ENCODE data around the gene TERT. TPM values are rescaled to one million over a fixed set of nuclear protein-coding genes. Genes with fewer than 3 reads are reported as not detected.
"Not testable (repeated sequence)": the region's sequence is repeated elsewhere in the genome, so short reads cannot be mapped to it uniquely, and the experiment has no call there.

TERT gene
- total RNA-seq, 4 donors from 2014 or later: not detected

GRCh38 chr5:1336749-1337488 lies 42.1 kb upstream of the TERT start:
- peaks cover 89% of the 10 kb centered on the region for H3K36me3 ChIP-seq
- 91% methylated on average over 16 of the region's 22 CpGs for WGBS

GRCh38 chr5:1336106-1336561 lies 41.3 kb upstream of the TERT start:
- H3K9me3 ChIP-seq: no peaks in the 10 kb centered on the region
- no peak overlapping the region for H3K4me3 ChIP-seq
- no peak for DNase-seq (ENCODE audit: low spot score in 2 of 2)
- H3K4me1 ChIP-seq: peaks cover 17% of the 10 kb centered on the region
- peaks cover 89% of the 10 kb centered on the region for H3K36me3 ChIP-seq
- H3K27ac ChIP-seq: no peak overlapping the region
- TF ChIP-seq EP300 (IDR thresholded peaks at IDR 0.05) (no peak), POLR2AphosphoS5 (IDR thresholded peaks at IDR 0.05) (no peak), POLR2A (IDR thresholded peaks at IDR 0.05) (no peak)
- TF ChIP-seq, protein P1, sequence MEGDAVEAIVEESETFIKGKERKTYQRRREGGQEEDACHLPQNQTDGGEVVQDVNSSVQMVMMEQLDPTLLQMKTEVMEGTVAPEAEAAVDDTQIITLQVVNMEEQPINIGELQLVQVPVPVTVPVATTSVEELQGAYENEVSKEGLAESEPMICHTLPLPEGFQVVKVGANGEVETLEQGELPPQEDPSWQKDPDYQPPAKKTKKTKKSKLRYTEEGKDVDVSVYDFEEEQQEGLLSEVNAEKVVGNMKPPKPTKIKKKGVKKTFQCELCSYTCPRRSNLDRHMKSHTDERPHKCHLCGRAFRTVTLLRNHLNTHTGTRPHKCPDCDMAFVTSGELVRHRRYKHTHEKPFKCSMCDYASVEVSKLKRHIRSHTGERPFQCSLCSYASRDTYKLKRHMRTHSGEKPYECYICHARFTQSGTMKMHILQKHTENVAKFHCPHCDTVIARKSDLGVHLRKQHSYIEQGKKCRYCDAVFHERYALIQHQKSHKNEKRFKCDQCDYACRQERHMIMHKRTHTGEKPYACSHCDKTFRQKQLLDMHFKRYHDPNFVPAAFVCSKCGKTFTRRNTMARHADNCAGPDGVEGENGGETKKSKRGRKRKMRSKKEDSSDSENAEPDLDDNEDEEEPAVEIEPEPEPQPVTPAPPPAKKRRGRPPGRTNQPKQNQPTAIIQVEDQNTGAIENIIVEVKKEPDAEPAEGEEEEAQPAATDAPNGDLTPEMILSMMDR (IDR thresholded peaks at IDR 0.05): no peak
- H3K27me3 ChIP-seq: no peaks in the 10 kb centered on the region
- 100% methylated on average over 2 of the region's 14 CpGs for WGBS

More at GRCh38 chr5:1336749-1337488, 42.1 kb upstream of the TERT start:
- H3K9me3 ChIP-seq: no peaks in the 10 kb centered on the region
- TF ChIP-seq POLR2AphosphoS5 (IDR thresholded peaks at IDR 0.05) (no peak), POLR2A (IDR thresholded peaks at IDR 0.05) (no peak), EP300 (IDR thresholded peaks at IDR 0.05) (no peak)
- TF ChIP-seq, protein P1 (IDR thresholded peaks at IDR 0.05): no peak
- no peaks in the 10 kb centered on the region for H3K27me3 ChIP-seq
- H3K4me1 ChIP-seq: peaks cover 9% of the 10 kb centered on the region
- H3K4me3 ChIP-seq: no peak overlapping the region
- no peak for DNase-seq (ENCODE audit: low spot score in 2 of 2)
- no peak overlapping the region for H3K27ac ChIP-seq

DNA sequence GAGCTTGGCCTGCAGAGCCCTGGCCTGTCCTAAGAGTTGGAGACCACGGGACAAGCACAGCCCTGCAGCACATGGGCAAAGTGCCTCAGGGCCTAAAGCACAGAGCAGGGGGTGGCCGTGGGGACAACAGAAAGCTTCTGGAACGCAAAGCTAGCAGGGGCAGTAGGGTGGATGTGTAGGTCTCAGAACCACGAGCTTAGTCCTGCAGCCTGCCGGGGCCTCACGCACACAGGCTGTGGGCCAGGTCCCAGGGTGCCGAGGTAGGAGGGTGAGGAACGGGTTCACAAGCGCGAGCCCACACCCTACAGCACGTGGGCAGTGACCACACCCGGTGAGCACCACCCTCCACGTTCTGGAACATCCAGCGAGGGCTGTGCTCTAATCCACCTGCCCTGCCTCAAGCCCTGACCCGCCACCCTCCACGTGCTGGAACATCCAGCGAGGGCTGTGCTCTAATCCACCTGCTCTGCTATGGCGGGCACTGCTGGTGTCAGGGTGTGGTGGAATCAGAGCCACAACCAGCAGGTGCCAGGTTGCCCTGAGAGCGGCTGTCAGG lies 40.8 kb upstream of the TERT start:
- no peak for DNase-seq (ENCODE audit: low spot score in 2 of 2)
- H3K4me3 ChIP-seq: no peak overlapping the region
- peaks cover 87% of the 10 kb centered on the region for H3K36me3 ChIP-seq
- H3K27ac ChIP-seq: no peak overlapping the region
- H3K9me3 ChIP-seq: no peaks in the 10 kb centered on the region
- H3K27me3 ChIP-seq: no peaks in the 10 kb centered on the region
- no peak for TF ChIP-seq POLR2AphosphoS5 (IDR thresholded peaks at IDR 0.05)
- TF ChIP-seq POLR2A (IDR thresholded peaks at IDR 0.05): no peak
- TF ChIP-seq EP300 (IDR thresholded peaks at IDR 0.05): no peak
- 59% methylated on average over 3 of the region's 19 CpGs for WGBS
- peaks cover 22% of the 10 kb centered on the region for H3K4me1 ChIP-seq

DNA sequence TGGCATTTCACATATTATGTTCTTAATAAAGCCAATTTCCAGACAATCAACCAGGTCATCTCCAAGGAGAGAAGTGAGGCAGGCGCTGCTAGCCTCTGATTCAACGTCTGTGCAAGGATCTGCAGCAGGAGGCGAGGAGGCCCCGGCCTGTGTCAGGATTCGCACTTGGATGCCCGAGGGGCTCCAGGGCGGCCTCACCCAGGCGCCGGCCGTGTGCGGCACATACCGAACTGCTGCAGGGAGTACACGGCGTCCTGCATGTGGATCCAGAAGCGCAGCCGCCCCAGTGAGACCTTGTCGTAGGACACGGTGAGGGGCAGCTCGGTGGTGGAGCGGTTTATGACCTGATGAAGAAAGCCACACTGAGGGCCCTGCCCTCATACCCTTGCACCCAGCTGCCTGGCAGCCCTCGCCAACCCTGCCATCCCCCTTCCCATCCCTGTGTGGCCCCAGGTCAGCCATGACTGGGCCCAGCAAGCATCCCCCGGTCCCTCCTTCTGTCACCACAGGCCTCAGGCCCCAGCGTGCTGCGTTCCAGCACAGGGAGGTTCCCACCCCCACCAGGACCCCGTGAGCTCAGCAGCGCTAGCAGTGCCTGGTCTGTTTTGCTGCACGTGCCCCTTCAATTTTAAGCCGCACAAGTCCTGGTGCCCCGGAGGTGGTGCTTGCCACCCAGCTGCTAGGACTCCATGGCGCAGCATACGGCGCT lies 40.1 kb upstream of the TERT start:
- H3K27me3 ChIP-seq: no peaks in the 10 kb centered on the region
- 94% methylated on average over 12 of the region's 32 CpGs for WGBS
- H3K36me3 ChIP-seq: peaks cover 87% of the 10 kb centered on the region

GRCh38 chr5:1333986-1334385 lies 39.1 kb upstream of the TERT start:
- Histone ChIP-seq H3K27me3 (no peaks in the 10 kb centered on the region), H3K4me3 (no peak overlapping the region), H3K4me1 (peaks cover 37% of the 10 kb centered on the region), H3K9me3 (no peaks in the 10 kb centered on the region), H3K36me3 (peaks cover 80% of the 10 kb centered on the region), H3K27ac (no peak overlapping the region)
- WGBS: 89% methylated on average over 13 of the region's 14 CpGs
- no peak for DNase-seq (ENCODE audit: low spot score in 2 of 2)
- TF ChIP-seq POLR2A (IDR thresholded peaks at IDR 0.05) (no peak), EP300 (IDR thresholded peaks at IDR 0.05) (no peak)
- TF ChIP-seq, protein P1 (IDR thresholded peaks at IDR 0.05): no peak

More for the DNA sequence above, 40.1 kb upstream of the TERT start:
- Histone ChIP-seq H3K4me3 (no peak overlapping the region), H3K9me3 (no peaks in the 10 kb centered on the region), H3K27ac (no peak overlapping the region), H3K4me1 (peaks cover 27% of the 10 kb centered on the region)
- TF ChIP-seq POLR2A (IDR thresholded peaks at IDR 0.05): no peak
- DNase-seq (ENCODE audit: low spot score in 2 of 2): no peak

DNA sequence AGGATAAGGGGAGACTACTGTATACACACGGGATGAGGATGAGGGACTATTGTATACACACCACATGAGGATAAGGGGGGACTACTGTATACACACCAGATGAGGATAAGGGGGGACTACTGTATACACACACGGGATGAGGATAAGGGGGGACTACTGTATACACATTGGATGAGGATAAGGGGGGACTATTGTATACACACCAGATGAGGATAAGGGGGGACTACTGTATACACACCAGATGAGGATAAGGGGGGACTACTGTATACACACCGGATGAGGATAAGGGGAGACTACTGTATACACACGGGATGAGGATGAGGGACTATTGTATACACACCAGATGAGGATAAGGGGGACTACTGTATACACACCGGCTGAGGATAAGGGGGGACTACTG lies 38.4 kb upstream of the TERT start:
- Histone ChIP-seq H3K36me3 (peaks cover 73% of the 10 kb centered on the region), H3K4me1 (peaks cover 44% of the 10 kb centered on the region)
- WGBS: 89% methylated on average over 5 of the region's 5 CpGs
- not testable (repeated sequence) for H3K27ac ChIP-seq; H3K9me3 ChIP-seq; H3K4me3 ChIP-seq; DNase-seq (ENCODE audit: low spot score in 2 of 2); H3K27me3 ChIP-seq
